OCI-LY7 (cell line): Measurements from ENCODE around the gene CCDC91.

Experiments used
- EZH2phosphoT487 ChIP-seq: fragments of 200-600 bp; sonication (generic); IDR thresholded peaks from 2 replicates; pipeline ENCODE4 v1.6.1; 2018; ENCODE audit warnings: low read depth, borderline replicate concordance, mild to moderate bottlenecking, mixed run types, antibody characterized with exemption, low read length, moderate library complexity, mixed read lengths
- TF ChIP-seq, protein P1 (sequence below): fragments of 200-600 bp; sonication (generic); conservative IDR thresholded peaks from 2 replicates; pipeline ENCODE4 v1.5.1; 2014; ENCODE audit warnings: mild to moderate bottlenecking, antibody characterized with exemption, low read length, moderate library complexity, mixed read lengths

- TF ChIP-seq, protein P1, sequence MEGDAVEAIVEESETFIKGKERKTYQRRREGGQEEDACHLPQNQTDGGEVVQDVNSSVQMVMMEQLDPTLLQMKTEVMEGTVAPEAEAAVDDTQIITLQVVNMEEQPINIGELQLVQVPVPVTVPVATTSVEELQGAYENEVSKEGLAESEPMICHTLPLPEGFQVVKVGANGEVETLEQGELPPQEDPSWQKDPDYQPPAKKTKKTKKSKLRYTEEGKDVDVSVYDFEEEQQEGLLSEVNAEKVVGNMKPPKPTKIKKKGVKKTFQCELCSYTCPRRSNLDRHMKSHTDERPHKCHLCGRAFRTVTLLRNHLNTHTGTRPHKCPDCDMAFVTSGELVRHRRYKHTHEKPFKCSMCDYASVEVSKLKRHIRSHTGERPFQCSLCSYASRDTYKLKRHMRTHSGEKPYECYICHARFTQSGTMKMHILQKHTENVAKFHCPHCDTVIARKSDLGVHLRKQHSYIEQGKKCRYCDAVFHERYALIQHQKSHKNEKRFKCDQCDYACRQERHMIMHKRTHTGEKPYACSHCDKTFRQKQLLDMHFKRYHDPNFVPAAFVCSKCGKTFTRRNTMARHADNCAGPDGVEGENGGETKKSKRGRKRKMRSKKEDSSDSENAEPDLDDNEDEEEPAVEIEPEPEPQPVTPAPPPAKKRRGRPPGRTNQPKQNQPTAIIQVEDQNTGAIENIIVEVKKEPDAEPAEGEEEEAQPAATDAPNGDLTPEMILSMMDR = no peak
- no peak for TF ChIP-seq EZH2phosphoT487
Measured at GRCh38 chr12:28457785-28458184, 267.5 kb downstream of the CCDC91 start.
